Activated T-helper 1 cell treated with anti-CD3 and anti-CD28 coated beads, Interleukin-12 subunit alpha, Interleukin-12 subunit beta, Interleukin-2, Interleukin-4 antibody, amounts not matched to agents 30 ng/mL and 10 ng/mL and 1 ng/mL, durations not matched to agents 14 hours and 24 hours and 36 hours (primary cell): ENCODE data around the gene ZBTB7B. TPM values are rescaled to one million over a fixed set of nuclear protein-coding genes. Genes with fewer than 3 reads are reported as not detected.

Experiments used
- DNase-seq: peaks from one replicate; pipeline ENCODE4 v3.0.0; 2021; ENCODE audit warnings: low spot score
- H3K27ac Mint-ChIP-seq: one replicate; pipeline ENCODE4 v1.8.0; 2021; ENCODE audit warnings: mild to moderate bottlenecking, mixed read lengths
- H3K27me3 Mint-ChIP-seq: one replicate; pipeline ENCODE4 v1.8.0; 2022; ENCODE audit warnings: mild to moderate bottlenecking, moderate library complexity, mixed read lengths; ENCODE audit not compliant: insufficient read depth
- H3K36me3 Mint-ChIP-seq: one replicate; pipeline ENCODE4 v1.8.0; 2021; ENCODE audit warnings: low read depth, mixed read lengths
- H3K4me1 Mint-ChIP-seq: one replicate; pipeline ENCODE4 v1.8.0; 2021; ENCODE audit warnings: low read depth, mixed read lengths
- H3K4me3 Mint-ChIP-seq: one replicate; pipeline ENCODE4 v1.8.0; 2021; ENCODE audit warnings: mild to moderate bottlenecking, moderate library complexity, mixed read lengths
- H3K9me3 Mint-ChIP-seq: one replicate; pipeline ENCODE4 v1.8.0; 2021; ENCODE audit warnings: mixed read lengths
- intact Hi-C: fragments of 100-400 bp; cut with micrococcal nuclease; formaldehyde crosslinking; loops from one replicate; pipeline ENCODE4 v1.15.1; 2024
- total RNA-seq: library from RNA; stranded (reverse); gene quantifications from 2 replicates; pipeline ENCODE4 v1.2.3, GENCODE V29; 2022

The ZBTB7B gene
- total RNA-seq, 1 donor from 2014 or later: 172 TPM

DNA sequence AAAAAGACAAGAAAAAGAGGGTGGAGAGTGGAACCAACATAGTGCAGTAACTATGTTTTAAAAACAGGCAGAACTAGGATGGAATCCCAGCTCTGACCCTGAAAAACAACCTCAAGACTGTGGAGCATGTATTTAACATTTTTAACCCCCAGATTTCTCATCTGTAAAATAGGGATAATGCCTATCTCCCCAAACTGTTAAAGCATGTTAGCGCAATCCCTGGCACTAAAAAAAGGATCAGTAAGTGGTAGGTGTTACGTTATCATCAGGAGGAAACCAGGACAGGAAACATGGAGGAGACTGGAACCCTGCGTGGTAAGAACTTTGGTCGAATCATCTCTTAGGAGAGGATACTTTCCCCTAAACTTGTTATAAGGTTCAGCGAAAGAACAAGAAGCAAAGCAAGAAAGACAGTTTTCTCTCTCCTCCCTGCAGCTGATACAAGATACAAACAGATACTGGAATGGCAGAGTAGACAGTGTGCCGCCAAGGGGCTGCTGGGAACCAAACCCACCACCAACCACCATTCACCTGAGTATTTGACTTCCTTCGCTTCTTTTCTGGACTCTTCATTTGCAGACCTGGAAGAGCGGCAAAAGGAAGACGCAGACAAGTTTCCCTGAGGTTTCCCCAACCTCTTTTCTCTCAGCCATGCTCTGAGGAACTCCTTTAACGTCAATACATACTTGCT is 42.0 kb upstream of the ZBTB7B start:
- Mint-ChIP-seq H3K4me1 (peaks cover 47% of the 10 kb centered on the region), H3K4me3 (peak overlapping the region; percentile 96), H3K36me3 (peaks cover 41% of the 10 kb centered on the region), H3K27me3 (peaks cover 2% of the 10 kb centered on the region), H3K27ac (peak overlapping the region; percentile 93), H3K9me3 (no peaks in the 10 kb centered on the region)
- no peak for DNase-seq
- intact Hi-C loops: loop anchor here (1.0 kb wide), 5 partner anchors 14 to 124 kb away; partner anchors contain the start of genes CKS1B, FLAD1 and ZBTB7B

DNA sequence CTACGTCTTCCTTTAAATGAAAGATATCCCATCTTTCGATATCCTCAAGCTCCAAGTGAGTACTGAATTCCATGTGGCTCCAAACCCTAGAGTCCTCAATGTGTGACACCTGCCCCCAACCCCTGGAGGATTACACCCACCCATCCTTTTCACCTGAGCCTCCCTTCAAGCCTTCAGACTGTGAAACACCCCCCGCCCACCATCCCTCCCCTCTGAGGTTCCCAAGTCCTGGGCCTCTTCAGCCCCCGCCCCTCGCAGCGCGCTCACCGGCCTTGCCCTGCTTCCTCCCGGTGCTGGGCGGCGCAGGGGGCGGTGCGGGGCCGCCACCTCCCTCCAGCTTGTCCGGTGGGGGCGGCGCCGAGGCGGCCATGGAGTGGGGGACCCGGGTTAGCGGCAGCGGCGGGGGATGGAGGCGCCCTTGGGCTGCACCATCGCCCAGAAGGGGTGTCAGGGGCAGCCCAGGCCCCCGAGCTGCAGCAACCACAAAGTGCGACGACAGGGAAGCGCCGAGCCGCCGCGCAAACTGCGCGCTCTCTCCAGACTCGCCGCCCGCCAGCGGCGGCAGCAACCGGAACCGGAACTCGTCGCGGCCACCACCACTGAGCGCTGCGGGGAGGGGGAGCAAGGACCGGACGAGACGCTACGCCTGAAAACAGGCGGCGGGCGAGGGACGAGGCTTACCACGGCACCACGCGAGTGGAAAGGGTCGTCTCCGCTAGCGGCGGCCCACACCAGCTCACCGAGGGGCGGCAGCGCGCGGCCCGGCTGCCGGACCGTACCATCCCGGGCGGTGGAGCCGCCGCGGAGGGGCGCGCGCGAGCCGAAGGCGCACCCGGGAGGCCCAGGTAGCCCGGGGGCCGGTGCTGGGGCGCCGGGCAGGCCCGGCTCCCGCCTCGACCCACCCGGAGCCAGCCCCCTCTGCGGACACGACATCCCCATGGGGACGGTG is 41.1 kb upstream of the ZBTB7B start, which contains the start of gene PYGO2:
PYGO2 (minus strand) TSS at position 576 of the 949 bp plus-strand sequence; CDS start at position 370, 206 bp downstream.
- Mint-ChIP-seq H3K36me3 (peaks cover 45% of the 10 kb centered on the region), H3K27me3 (peaks cover 2% of the 10 kb centered on the region), H3K4me3 (peak within 1 kb of the TSS; percentile 96), H3K4me1 (peaks cover 38% of the 10 kb centered on the region), H3K9me3 (no peaks in the 10 kb centered on the region), H3K27ac (peak within 1 kb of the TSS; percentile 93)
- DNase-seq: peak; percentile 82
- intact Hi-C loops: loop anchor here (1.0 kb wide), 8 partner anchors 13 to 123 kb away; partner anchors contain the start of genes CKS1B, FLAD1 and ZBTB7B

DNA sequence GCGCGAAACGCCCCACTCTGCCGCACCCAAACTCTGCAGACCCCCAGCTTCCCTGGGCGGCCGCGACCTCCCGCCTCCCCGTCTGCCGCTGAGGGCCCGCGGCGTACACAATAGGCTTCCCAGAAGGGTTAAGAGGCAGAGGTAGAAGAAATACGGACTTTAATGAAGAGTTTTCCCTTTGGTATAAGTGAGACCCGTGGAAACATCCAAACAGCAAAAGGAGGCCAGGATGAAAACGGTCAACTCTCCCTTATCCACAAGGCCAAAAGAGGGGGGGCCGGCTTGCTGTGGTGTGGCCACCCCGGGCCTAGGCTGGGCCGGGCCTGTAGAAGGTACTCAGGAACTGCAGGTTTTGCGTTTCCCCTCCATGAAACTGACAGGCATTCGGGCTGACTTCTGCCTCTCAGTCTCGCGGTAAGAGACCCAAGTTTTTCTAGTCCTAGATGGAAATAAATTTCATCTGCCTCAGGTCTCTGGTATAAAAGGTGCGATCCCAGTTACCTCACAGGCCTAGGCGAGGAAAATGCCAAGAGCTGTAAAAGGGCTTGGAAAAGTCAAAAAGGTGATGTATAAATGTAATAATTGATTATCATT is 40.3 kb upstream of the ZBTB7B start:
- Mint-ChIP-seq H3K36me3 (peaks cover 45% of the 10 kb centered on the region), H3K4me3 (peak overlapping the region; percentile 90), H3K27me3 (no peaks in the 10 kb centered on the region), H3K4me1 (peaks cover 36% of the 10 kb centered on the region), H3K27ac (peak overlapping the region; percentile 89), H3K9me3 (no peaks in the 10 kb centered on the region)
- intact Hi-C loops: loop anchor here (1.0 kb wide), 3 partner anchors 37 to 99 kb away; no protein-coding TSS in a partner anchor
- DNase-seq: no peak

DNA sequence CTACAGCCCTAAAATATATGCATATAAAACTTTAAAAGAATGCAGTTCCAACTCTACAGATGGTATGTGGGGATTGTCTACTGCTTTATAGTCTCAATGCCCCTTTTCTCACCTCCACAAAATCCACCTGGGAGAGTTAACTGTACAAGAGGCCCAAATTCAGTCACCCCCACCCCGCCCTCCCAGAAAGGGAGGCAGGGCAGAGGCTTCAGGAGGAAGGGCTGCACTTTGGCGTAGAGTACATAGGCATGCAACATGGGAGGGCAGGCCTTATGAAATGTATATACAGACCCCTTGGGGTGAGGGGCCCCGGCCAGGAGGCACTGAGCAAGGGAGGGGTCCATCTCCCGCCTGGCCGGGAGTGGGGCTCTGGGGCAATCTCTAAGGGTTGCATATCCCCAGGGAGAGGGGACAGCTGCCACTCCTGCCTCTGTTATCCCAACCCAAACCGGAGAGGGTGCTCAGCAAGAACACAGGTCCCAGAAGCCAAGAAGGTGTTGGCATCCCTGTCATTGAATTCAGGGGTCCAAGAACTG is 39.7 kb upstream of the ZBTB7B start:
- H3K4me3 Mint-ChIP-seq: peak overlapping the region; percentile 90

DNA sequence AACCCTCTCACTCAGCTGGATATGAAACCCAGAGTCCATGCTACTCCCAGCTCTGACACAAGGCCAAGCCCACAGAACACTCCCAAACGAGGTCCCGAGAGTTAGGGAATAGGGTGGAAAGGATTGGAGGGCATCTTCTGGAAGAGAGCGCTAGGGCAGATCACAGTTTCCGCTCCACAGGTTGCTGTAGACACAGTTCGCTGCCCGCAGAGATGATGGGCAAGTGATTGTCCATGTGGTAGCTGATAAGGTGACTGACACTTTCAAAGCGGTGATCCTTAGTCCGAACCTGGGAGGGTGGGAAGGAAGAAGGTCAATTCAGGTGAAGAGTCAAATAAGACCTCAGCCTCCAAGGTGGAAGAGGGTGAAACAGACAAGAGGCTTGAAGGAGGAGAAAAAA is 39.0 kb upstream of the ZBTB7B start:
- H3K4me1 Mint-ChIP-seq: peaks cover 44% of the 10 kb centered on the region
- intact Hi-C loops: no loop called here
- H3K9me3 Mint-ChIP-seq: no peaks in the 10 kb centered on the region
- H3K36me3 Mint-ChIP-seq: peaks cover 48% of the 10 kb centered on the region
- no peak for DNase-seq
- H3K27ac Mint-ChIP-seq: peak overlapping the region; percentile 7
- no peak overlapping the region for H3K4me3 Mint-ChIP-seq
- no peaks in the 10 kb centered on the region for H3K27me3 Mint-ChIP-seq

More for the DNA sequence above, 39.7 kb upstream of the ZBTB7B start:
- H3K27ac Mint-ChIP-seq: peak overlapping the region; percentile 89
- H3K4me1 Mint-ChIP-seq: peaks cover 42% of the 10 kb centered on the region
- H3K27me3 Mint-ChIP-seq: no peaks in the 10 kb centered on the region
- DNase-seq: no peak
- no peaks in the 10 kb centered on the region for H3K9me3 Mint-ChIP-seq
- intact Hi-C loops: loop anchor here (1.0 kb wide), 3 partner anchors 36 to 98 kb away; no protein-coding TSS in a partner anchor
- H3K36me3 Mint-ChIP-seq: peaks cover 47% of the 10 kb centered on the region

DNA sequence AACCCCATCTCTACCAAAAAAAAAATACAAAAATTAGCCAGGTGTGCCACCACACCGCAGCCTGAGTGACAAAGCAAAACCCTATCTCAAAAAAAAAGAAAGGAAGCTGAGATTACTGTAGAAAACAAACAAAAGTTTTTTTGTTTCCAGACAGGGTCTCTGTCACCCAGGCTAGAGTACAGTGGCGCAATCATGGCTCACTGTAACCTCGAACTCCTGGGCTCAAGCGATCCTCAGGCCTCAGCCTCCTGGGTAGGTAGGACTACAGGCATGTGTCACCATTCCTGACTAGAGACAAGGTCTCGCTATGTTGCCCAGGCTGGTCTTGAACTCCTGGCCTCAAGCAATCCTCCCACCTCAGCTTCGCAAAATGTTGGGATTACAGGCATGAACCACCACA is 38.2 kb upstream of the ZBTB7B start:
- no peak for DNase-seq
- Mint-ChIP-seq H3K4me3 (no peak overlapping the region), H3K9me3 (no peaks in the 10 kb centered on the region), H3K27ac (no peak overlapping the region), H3K4me1 (peaks cover 50% of the 10 kb centered on the region), H3K27me3 (no peaks in the 10 kb centered on the region), H3K36me3 (peaks cover 52% of the 10 kb centered on the region)
- intact Hi-C loops: no loop called here

DNA sequence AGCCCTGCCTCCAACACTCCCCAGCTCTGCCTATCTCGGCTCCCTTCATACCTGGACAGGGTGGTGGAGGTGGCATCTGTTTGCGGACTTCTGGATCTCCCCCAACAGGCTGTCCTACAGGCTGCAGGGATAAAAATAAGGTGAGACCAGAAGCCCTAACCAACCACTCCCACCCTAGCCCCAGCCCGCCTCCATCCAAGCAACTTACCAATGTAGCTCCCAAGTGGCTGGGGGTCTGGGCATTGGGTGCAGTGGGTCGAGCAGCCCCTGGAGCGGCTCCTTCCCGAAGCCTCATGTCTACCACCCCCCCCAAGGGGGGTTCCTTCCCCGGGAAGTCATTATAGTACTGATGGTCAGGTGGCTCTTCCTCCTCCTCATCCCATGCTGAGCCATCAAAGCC is 36.5 kb upstream of the ZBTB7B start:
- Mint-ChIP-seq H3K36me3 (peaks cover 47% of the 10 kb centered on the region), H3K4me3 (no peak overlapping the region), H3K4me1 (peaks cover 52% of the 10 kb centered on the region), H3K27me3 (no peaks in the 10 kb centered on the region), H3K9me3 (no peaks in the 10 kb centered on the region), H3K27ac (no peak overlapping the region)
- no peak for DNase-seq
- intact Hi-C loops: no loop called here

DNA sequence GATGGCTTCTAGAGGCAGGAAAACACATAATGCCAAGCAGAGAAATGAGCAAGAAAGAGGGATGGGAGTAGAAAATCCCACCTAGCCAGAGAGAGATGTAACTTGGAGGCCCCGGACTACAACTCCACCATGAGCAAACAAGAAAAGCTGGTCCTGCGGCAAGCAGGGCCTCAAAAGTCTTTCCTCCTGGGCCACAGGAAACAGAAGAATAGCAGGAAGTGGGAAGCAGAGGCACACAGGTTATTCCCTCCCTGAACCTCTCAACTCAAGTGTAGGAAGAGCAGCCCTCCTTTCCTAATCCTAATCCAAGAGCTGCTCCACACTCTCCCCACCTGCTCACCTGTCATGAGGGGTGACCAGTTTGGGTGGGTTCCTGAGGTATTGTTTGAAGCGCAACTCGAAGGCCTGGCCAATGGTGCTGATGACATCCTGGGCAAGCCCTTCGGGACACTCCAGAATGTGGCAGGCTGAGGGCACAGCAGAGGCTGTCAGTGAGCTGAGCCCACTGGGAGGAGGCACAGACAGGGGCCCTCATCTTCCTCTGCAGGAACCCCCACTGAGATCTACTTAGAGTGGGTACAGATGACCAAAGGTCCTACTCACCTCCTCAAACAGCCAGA is 35.2 kb upstream of the ZBTB7B start:
- intact Hi-C loops: no loop called here
- peaks cover 49% of the 10 kb centered on the region for H3K36me3 Mint-ChIP-seq
- no peaks in the 10 kb centered on the region for H3K9me3 Mint-ChIP-seq
- H3K4me1 Mint-ChIP-seq: peaks cover 57% of the 10 kb centered on the region
- H3K4me3 Mint-ChIP-seq: no peak overlapping the region
- H3K27ac Mint-ChIP-seq: peak overlapping the region; percentile 18
- no peaks in the 10 kb centered on the region for H3K27me3 Mint-ChIP-seq
- DNase-seq: no peak

DNA sequence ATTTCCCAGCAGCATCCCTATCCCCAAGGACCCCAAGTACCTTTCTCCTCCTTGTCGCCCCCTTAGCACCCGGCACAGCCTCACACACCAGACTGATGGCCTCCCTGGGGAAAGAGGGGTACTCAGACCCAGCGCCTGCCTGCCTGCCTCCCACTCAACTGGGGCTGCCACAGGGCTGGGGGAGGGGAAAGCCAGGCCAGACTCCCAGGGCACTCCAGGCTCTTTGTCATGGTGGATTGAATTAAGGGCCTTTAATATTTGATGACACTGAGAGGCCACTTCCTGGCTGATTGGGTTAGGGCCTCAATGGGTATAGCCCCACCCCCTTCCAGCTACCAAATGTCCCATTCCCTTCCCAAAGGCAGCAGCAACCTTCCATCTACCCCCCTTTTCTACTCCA is 33.9 kb upstream of the ZBTB7B start:
- Mint-ChIP-seq H3K27me3 (no peaks in the 10 kb centered on the region), H3K4me1 (peaks cover 51% of the 10 kb centered on the region), H3K27ac (peak overlapping the region; percentile 43), H3K4me3 (no peak overlapping the region), H3K36me3 (peaks cover 40% of the 10 kb centered on the region), H3K9me3 (no peaks in the 10 kb centered on the region)
- intact Hi-C loops: no loop called here
- no peak for DNase-seq

DNA sequence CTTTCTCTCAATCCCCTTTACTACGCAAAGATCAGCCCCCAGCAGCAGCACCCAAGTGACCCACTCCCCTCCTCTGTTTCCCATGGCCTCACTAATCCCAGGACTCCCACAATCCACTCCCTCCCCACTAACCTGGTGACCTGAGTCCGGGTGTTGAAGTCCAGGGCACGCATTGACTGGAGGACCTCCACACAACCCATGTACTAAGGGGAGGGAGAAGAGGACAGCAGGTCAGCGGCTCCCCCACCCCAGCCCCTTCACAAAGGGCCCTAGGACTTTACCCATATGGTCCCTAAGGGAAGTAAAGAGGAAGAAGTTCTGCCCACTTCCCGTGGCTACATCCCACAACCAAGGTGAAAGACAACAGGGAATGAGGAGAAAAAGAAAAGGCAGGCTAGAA is 33.4 kb upstream of the ZBTB7B start:
- no peak for DNase-seq
- H3K9me3 Mint-ChIP-seq: no peaks in the 10 kb centered on the region
- peak overlapping the region; percentile 52 for H3K4me3 Mint-ChIP-seq
- no peaks in the 10 kb centered on the region for H3K27me3 Mint-ChIP-seq
- H3K27ac Mint-ChIP-seq: peak overlapping the region; percentile 67
- intact Hi-C loops: no loop called here
- peaks cover 37% of the 10 kb centered on the region for H3K36me3 Mint-ChIP-seq
- peaks cover 47% of the 10 kb centered on the region for H3K4me1 Mint-ChIP-seq

DNA sequence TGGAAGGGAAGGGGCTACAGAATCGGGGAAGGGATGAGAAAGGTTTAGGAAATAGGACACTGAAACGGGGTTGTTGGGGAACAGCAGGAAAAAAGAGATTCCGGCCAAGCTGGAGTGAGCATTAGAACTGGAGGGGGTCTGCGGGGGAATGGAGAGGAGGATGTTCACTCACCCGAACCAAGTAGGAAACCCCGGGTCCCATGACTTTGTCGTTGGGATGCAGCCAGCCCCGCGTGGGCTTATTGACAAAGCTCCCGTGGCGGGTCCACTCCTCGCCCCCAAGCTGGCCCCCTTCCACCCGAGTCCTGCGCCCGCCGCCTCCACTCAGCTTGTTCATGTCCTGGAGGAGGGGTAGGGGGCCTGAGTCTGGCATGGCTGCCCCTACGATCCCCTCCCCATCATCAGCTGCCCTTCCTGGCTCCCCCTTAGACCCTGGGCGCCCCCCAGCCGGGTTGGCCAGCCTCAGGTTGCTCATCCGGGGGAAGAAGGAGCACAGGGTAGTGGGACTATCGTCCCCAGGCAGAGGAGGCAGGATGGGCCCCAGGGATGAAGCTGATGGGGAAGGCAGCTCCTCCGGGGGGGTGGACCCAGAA is 32.6 kb upstream of the ZBTB7B start:
- Mint-ChIP-seq H3K9me3 (no peaks in the 10 kb centered on the region), H3K27ac (no peak overlapping the region), H3K4me3 (no peak overlapping the region), H3K27me3 (no peaks in the 10 kb centered on the region), H3K4me1 (peaks cover 47% of the 10 kb centered on the region), H3K36me3 (peaks cover 33% of the 10 kb centered on the region)
- intact Hi-C loops: loop anchor here (5.0 kb wide), 1 partner anchor 222 kb away; no protein-coding TSS in a partner anchor
- no peak for DNase-seq
